Right atrium auricular region (tissue), 2 donors: Measurements from ENCODE around the gene CCR3. TPM values are rescaled to one million over a fixed set of nuclear protein-coding genes. Genes with fewer than 3 reads are reported as not detected.

Source experiments
- DNase-seq: peaks from one replicate; pipeline ENCODE4 v3.0.0-alpha.2; 2019; ENCODE audit warnings: low spot score
- H3K27ac ChIP-seq, 2 donors: fragments of 200-600 bp; sonication (generic); 1 replicate in 1 of 2; 2 replicates in 1 of 2; pipeline ENCODE4 v1.5.1; 2016 to 2019
- H3K27me3 ChIP-seq, 2 donors: fragments of 200-600 bp; sonication (generic); one replicate each; pipeline versions ENCODE4 v1.5.1 to v1.6.0; 2017 to 2019
- H3K36me3 ChIP-seq: fragments of 200-600 bp; sonication (generic); one replicate; pipeline ENCODE4 v1.5.1; 2016
- H3K4me1 ChIP-seq, 2 donors: fragments of 200-600 bp; sonication (generic); one replicate each; pipeline versions ENCODE4 v1.5.1 to v1.6.0; 2017 to 2019
- H3K4me3 ChIP-seq, 2 donors: fragments of 200-600 bp; sonication (generic); 1 replicate in 1 of 2; 2 replicates in 1 of 2; pipeline ENCODE4 v1.5.1; 2017 to 2019; ENCODE audit warnings: mild to moderate bottlenecking in 1 of 2, moderate library complexity in 1 of 2
- H3K9me3 ChIP-seq, 2 donors: fragments of 200-600 bp; sonication (generic); one replicate each; pipeline ENCODE4 v1.5.1; 2019
- total RNA-seq, 2 donors: library from RNA; depleted of rRNA; stranded (reverse); fragments of >200 nt; gene quantifications; one replicate each; pipeline ENCODE4 v1.1.0, GENCODE V29; 2016
- TF ChIP-seq, protein P1 (sequence below), 2 donors: fragments of 200-600 bp; sonication (generic); IDR thresholded peaks; one replicate each; pipeline ENCODE4 v1.5.1; 2019; ENCODE audit warnings: antibody characterized with exemption in 2 of 2

Gene CCR3
- total RNA-seq, 2 donors from 2014 or later: not detected

- H3K4me1 ChIP-seq: no peaks in the 10 kb centered on the region
- no peak overlapping the region for H3K27ac ChIP-seq
- no peaks in the 10 kb centered on the region for H3K9me3 ChIP-seq
- no peaks in the 10 kb centered on the region for H3K36me3 ChIP-seq
- TF ChIP-seq, protein P1, sequence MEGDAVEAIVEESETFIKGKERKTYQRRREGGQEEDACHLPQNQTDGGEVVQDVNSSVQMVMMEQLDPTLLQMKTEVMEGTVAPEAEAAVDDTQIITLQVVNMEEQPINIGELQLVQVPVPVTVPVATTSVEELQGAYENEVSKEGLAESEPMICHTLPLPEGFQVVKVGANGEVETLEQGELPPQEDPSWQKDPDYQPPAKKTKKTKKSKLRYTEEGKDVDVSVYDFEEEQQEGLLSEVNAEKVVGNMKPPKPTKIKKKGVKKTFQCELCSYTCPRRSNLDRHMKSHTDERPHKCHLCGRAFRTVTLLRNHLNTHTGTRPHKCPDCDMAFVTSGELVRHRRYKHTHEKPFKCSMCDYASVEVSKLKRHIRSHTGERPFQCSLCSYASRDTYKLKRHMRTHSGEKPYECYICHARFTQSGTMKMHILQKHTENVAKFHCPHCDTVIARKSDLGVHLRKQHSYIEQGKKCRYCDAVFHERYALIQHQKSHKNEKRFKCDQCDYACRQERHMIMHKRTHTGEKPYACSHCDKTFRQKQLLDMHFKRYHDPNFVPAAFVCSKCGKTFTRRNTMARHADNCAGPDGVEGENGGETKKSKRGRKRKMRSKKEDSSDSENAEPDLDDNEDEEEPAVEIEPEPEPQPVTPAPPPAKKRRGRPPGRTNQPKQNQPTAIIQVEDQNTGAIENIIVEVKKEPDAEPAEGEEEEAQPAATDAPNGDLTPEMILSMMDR (IDR thresholded peaks at IDR 0.05): no peak
- no peak overlapping the region for H3K4me3 ChIP-seq
- H3K27me3 ChIP-seq: no peaks in the 10 kb centered on the region
- no peak for DNase-seq
Measured at GRCh38 chr3:46243560-46243959, 1.3 kb downstream of the CCR3 start.

DNA sequence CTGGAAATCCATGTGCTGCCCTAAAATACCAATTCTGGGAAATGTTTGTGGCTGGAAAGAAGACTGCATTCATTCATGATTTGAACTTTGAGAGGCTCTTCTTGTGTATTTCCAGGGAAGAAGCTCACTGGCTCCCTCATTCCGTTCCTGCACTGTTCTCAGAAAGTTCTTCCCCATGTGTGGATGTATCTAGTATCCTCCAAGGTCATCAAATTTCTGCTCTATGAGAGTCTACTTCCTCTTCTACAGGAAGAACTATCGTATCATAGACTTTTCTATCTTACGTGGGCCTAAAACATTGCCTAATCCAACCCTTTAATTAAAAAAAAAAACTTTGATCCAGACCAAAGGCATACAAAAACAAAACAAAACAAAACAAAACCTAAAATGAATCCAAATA, 2.9 kb downstream of the CCR3 start:
- DNase-seq: no peak
- Histone ChIP-seq H3K27me3 (no peaks in the 10 kb centered on the region), H3K4me3 (no peak overlapping the region), H3K9me3 (no peaks in the 10 kb centered on the region), H3K4me1 (no peaks in the 10 kb centered on the region), H3K27ac (no peak overlapping the region), H3K36me3 (no peaks in the 10 kb centered on the region)
- TF ChIP-seq, protein P1 (IDR thresholded peaks at IDR 0.05): no peak

GRCh38 chr3:46252980-46253379, 10.7 kb downstream of the CCR3 start:
- Histone ChIP-seq H3K9me3 (no peaks in the 10 kb centered on the region), H3K27ac (no peak overlapping the region), H3K27me3 (no peaks in the 10 kb centered on the region), H3K4me3 (no peak overlapping the region), H3K36me3 (no peaks in the 10 kb centered on the region), H3K4me1 (no peaks in the 10 kb centered on the region)
- TF ChIP-seq, protein P1 (IDR thresholded peaks at IDR 0.05): no peak
- DNase-seq: no peak

DNA sequence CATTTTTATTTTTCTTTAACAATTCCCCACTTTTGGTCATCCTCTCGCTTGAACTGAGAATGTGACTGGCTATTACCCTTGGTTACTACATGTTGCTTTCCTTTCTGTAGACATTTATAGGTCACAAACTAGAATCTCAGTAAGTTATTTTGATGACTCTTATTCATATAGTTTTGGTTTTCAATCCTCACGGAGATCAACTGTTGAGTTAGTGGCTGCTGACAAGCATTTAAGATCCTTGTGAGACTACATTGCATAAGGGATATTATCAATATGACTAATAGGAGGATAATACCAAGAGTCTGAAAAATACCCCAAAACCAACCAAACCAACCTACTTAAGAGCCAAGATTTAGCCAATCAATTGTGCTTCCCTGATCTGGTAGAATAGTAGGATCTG, 16.3 kb downstream of the CCR3 start:
- Histone ChIP-seq H3K4me3 (no peak overlapping the region), H3K27me3 (no peaks in the 10 kb centered on the region), H3K9me3 (no peaks in the 10 kb centered on the region), H3K36me3 (no peaks in the 10 kb centered on the region), H3K4me1 (no peaks in the 10 kb centered on the region), H3K27ac (no peak overlapping the region)
- DNase-seq: no peak
- TF ChIP-seq, protein P1 (IDR thresholded peaks at IDR 0.05): no peak

GRCh38 chr3:46261926-46262594, 19.8 kb downstream of the CCR3 start:
- no peak overlapping the region for H3K4me3 ChIP-seq
- no peak for DNase-seq

More at GRCh38 chr3:46261926-46262594, 19.8 kb downstream of the CCR3 start:
- Histone ChIP-seq H3K27ac (no peak overlapping the region), H3K9me3 (no peaks in the 10 kb centered on the region), H3K36me3 (no peaks in the 10 kb centered on the region), H3K4me1 (no peaks in the 10 kb centered on the region), H3K27me3 (no peaks in the 10 kb centered on the region)
- TF ChIP-seq, protein P1 (IDR thresholded peaks at IDR 0.05): no peak
